ENCODE data around the gene ST6GALNAC4. TPM values are rescaled to one million over a fixed set of nuclear protein-coding genes. Genes with fewer than 3 reads are reported as not detected.

The ST6GALNAC4 gene
- total and polyA plus RNA-seq, 2 donors (not counting 1 experiment from before 2014, with no cell fraction given), result 80.5 to 199 TPM

DNA sequence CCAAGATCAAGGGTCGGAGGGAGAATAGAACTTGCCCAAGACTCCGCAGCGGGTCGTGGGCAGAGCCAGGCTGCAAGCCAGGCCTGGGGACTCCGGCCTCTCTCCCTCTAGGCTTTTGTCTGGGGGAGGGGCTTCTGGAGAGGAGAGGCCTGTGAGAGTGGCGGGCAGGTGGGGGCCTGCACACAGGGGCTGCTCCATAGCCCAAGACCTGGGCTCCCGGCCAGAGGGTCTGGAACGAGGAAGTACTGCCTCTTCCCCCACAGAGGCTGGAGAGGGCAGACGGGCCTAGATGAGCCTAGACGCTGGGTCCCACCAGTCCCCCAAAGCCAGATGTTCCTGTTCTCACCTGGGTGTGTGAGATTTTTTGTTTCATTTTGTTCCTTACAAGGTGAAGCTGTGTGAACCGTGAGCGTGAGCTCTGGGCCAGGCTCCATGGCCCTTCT, 12.3 kb downstream of the ST6GALNAC4 start:
- CTCF ChIA-PET, result interaction anchor here (0.8 to 5.8 kb wide), 5 partner anchors 12 to 130 kb away, joined by 3 to 81 read pairs (median 4); partner anchors contain the start of genes CDK9 and ST6GALNAC4
- peak overlapping the region; percentile 92 for H3K4me3 Mint-ChIP-seq
- peaks cover 57 to 84% of the 10 kb centered on the region in 2 donors for H3K4me1 ChIP-seq (ENCODE audit: control insufficient read depth in 2 of 2, insufficient read depth in 2 of 2, low read length in 2 of 2)
- H3K9me3 ChIP-seq (ENCODE audit: control extremely low read depth in 1 of 3, control insufficient read depth in 2 of 3, insufficient read depth in 1 of 3, low read length in 2 of 3), result no peaks in the 10 kb centered on the region
- H3K27me3 Mint-ChIP-seq, result no peaks in the 10 kb centered on the region
- no peaks in the 10 kb centered on the region for H3K27me3 ChIP-seq (replicated peaks in 1 of 4; ENCODE audit: control extremely low read depth in 1 of 4, control insufficient read depth in 3 of 4, insufficient read depth in 4 of 4, low read length in 3 of 4)
- peaks cover 16% of the 10 kb centered on the region for H3K79me2 ChIP-seq (ENCODE audit: control insufficient read depth, insufficient read depth, low read length)
- DNase-seq, result no peak
- TF ChIP-seq, protein P1, sequence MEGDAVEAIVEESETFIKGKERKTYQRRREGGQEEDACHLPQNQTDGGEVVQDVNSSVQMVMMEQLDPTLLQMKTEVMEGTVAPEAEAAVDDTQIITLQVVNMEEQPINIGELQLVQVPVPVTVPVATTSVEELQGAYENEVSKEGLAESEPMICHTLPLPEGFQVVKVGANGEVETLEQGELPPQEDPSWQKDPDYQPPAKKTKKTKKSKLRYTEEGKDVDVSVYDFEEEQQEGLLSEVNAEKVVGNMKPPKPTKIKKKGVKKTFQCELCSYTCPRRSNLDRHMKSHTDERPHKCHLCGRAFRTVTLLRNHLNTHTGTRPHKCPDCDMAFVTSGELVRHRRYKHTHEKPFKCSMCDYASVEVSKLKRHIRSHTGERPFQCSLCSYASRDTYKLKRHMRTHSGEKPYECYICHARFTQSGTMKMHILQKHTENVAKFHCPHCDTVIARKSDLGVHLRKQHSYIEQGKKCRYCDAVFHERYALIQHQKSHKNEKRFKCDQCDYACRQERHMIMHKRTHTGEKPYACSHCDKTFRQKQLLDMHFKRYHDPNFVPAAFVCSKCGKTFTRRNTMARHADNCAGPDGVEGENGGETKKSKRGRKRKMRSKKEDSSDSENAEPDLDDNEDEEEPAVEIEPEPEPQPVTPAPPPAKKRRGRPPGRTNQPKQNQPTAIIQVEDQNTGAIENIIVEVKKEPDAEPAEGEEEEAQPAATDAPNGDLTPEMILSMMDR (IDR thresholded peaks at IDR 0.05), result no peak
- no peak for TF ChIP-seq EZH2 (IDR thresholded peaks at IDR 0.05; ENCODE audit: borderline replicate concordance, insufficient read depth, low read depth, low read length, poor library complexity, severe bottlenecking)
- ATAC-seq (ENCODE audit: low read depth), result no peak
- no peaks in the 10 kb centered on the region for H4K20me1 ChIP-seq (ENCODE audit: control insufficient read depth, insufficient read depth, low read length, poor library complexity, severe bottlenecking)
- no peaks in the 10 kb centered on the region for H3K9me3 Mint-ChIP-seq (ENCODE audit: insufficient read depth)
- H3K27ac ChIP-seq (ENCODE audit: low read length in 2 of 2), result peak overlapping the region; percentile 96 to 100
- H2AFZ ChIP-seq (ENCODE audit: insufficient read depth, low read depth, low read length, poor library complexity, severe bottlenecking), result peak overlapping the region; percentile 39
- peak overlapping the region; percentile 100 for H3K27ac Mint-ChIP-seq
- intact Hi-C loops (cut with micrococcal nuclease), result loop anchor here (2.0 kb wide), 1 partner anchor 42 kb away; no protein-coding TSS in a partner anchor
- POLR2A ChIA-PET, result interaction anchor here (0.5 to 12.6 kb wide), 4 partner anchors 11 to 257 kb away, joined by 3 to 228 read pairs (median 4); partner anchors contain the start of gene ST6GALNAC4
- peaks cover 62% of the 10 kb centered on the region for H3K4me1 Mint-ChIP-seq
- WGBS (ENCODE audit: insufficient coverage), result 36% methylated on average over 11 of the region's 12 CpGs
- H3K36me3 ChIP-seq (replicated peaks in 1 of 2; ENCODE audit: control extremely low read depth in 1 of 2, control insufficient read depth in 1 of 2, extremely low read depth in 1 of 2, insufficient read depth in 2 of 2, low read length in 1 of 2), result peaks cover 0 to 17% of the 10 kb centered on the region in 2 experiments
- peak overlapping the region in 4 of 5 experiments; percentile 27 to 63 (median 33) for H3K4me3 ChIP-seq (ENCODE audit: control extremely low read depth in 1 of 5, extremely low read depth in 1 of 5, insufficient read depth in 1 of 5, low read depth in 2 of 5, low read length in 4 of 5)
- H3K4me2 ChIP-seq (replicated peaks; ENCODE audit: low read depth, low read length, poor library complexity, severe bottlenecking), result peak overlapping the region; percentile 92
- peak overlapping the region; percentile 70 for H3K9ac ChIP-seq (ENCODE audit: low read length)

All from B cell (primary cell).